Renal pelvis (tissue), 4 donors: ENCODE data around the gene GNAQ. TPM values are rescaled to one million over a fixed set of nuclear protein-coding genes. Genes with fewer than 3 reads are reported as not detected.
A peak's percentile ranks its signal among the peaks of the same experiment; 100 is the strongest.

Experiments used
- DNase-seq: peaks from one replicate; pipeline ENCODE4 v3.0.0-alpha.2; 2013
- polyA plus RNA-seq, 3 donors: library from polyadenylated mRNA; unstranded; fragments of 120-200 nt; gene quantifications; one replicate each; pipeline ENCODE4 v1.2.1, GENCODE V29; 2013; ENCODE audit not compliant: insufficient read length in 3 of 3

GNAQ gene
- polyA plus RNA-seq, 3 donors = 54.6 to 56.0 (median 55.0) TPM

DNA sequence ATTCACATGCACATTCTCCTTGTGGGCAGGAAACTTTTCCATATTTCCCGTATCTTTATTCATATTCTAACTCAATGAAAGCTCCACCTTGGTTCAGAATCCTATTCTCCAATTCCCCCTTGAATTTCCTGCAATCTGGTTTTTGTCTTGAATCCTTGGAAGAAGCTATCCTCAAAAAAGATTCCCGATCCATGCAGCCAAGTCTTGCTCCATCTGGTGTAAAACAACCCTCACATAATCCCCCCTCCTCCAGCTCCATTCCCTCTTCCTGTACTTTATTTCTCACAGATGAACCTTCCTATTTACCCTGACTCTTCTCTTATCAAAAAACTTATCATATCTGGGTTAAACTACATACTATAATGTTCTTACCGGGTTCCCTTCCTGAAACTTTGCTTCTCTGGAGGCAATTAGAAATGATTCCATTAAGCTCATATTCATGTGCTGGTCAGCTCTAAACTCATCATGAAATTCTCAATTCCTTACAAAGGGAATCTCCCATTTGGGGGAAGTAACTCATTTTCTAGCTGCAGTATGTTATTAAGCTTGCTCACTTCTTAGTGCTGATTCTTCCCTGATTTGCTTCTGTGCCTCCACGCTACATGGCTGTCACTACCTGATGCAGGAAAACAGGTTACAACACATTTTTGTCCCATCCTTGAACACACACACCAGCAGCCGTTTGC, 81.7 kb downstream of the GNAQ start:
- no peak for DNase-seq

DNA sequence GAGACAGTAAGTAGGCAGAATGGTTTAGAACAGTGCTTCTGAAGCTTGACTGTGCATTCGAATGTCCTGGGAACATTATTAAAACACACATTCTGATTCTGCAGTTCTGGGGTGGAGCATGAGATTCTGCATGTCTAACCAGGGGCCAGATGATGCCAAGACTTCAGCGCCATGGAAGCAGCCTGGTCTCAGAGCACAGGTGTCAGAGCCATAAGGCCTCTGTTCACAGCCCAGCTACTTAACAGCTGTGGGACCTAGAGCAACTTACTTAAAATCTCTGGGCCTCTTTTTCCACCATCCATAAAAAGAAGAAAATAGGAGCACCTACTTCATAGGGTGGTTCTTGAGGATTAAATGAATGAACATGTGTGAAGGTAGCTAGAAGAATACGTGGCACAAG, 84.0 kb downstream of the GNAQ start:
- no peak for DNase-seq

DNA sequence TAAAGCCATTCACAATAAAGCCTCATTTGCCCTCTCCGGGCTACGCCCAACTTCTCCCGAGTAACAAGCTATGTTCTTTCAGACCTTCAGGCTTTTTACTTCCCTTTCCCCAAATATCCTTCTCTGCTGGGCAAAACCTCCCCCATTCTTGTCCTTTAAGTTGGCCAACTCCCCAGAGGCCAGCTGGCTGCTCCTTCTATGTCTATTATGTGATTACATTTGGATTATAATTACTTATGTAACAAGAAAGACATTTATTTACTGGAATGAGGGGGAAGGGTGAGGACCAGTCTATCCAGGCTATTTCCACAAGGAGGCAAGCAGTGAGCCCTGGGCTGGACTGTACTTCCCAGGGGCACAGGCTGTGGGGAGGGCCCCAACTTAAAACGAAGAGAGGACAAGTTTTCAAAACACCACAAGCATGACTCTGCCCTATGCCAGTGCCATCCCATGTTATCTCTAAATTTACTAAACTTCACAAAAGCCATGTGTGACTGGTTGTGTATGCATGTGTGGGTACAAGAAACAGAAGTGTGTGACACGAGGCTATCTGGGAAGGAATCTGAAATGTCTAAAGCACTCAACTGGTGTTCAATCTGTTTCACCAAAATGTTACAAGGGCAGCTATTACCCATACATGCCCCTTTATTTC, 84.5 kb downstream of the GNAQ start:
- DNase-seq = no peak

DNA sequence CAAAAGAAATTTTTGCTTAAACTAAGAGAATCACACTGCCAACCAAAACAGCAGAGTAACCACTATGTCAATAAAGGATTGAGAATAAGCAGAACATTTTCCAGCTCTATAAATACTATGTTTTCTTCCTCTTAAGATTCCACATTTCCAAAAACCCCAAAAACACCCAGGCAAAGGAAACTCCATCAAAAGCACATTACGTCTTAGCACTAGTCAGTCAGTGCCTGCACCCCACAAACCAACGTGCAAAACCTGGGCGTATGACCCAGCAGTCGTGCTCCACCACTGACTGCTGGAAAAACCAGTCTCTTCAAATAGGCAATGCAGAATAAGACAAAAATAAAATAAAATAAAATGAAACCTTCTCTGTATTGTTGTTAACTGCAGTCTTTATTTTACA, 85.3 kb downstream of the GNAQ start:
- no peak for DNase-seq

DNA sequence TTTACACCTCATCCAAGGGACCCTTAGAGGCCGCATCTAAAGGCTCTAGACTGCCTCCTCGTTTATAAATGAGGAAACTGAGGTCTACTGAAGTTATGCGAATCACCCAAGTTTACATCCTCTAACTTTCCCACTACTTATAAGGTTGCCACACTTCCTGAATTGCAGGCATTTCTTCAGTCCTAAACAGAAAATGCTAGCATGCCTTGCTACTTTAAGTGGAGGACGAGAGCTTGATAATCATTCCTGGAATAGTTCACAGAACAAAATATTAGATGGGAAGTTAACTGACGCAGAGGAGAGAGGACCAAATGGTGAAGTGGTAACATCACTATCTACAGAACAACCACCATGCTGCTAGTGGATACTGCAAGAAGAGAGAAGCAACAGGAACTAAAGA, 85.8 kb downstream of the GNAQ start:
- no peak for DNase-seq

DNA sequence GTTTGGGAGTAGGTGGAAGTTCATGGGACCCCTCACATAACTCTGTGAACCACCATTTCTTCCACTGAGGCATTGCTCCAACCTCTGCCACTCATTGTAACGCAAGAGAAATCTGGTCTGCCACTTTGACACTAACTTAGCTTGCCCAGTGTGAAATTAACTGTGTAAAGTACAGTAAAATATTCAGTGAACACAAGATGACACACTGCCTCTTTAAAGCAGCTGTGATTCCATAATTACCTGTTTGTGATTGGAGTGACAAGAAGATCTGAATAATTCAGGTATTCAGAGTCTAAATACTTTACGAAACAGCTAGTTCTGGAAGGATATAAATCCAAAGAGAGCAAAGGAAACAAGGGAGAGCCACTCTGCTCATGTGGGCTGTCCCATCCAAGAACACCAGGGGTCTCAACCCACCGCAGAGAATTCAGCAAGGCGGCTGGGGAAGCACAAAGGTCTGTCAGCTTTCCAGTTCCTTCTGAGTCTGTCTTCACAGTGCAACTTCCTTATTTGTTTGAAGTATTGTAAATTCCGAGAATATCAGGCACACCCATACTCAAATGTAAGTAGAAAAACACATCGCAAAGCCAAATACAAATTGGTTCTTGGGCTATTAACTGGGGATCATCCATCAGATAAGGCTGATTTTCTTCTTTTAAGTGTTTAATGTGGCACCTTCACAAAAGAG, 86.9 kb downstream of the GNAQ start:
- DNase-seq = no peak

DNA sequence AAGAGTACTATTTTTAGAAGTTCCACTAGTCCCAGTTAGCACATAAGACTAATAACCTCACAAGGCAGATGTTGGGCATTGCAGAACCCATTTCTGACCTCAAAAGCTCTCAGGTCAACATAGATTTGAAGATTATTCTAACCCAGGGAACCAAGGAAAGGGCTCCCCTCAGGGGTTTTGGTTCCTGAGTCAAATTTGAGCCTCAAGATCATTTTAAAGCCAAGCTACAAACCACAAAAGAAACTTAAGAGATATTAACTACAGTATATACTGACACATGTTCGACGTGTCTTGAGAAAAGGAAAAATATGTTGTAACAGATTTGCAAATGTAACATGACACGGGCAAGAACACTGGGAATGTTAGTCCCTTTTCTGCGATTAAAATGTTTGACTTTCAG, 88.6 kb downstream of the GNAQ start:
- no peak for DNase-seq

DNA sequence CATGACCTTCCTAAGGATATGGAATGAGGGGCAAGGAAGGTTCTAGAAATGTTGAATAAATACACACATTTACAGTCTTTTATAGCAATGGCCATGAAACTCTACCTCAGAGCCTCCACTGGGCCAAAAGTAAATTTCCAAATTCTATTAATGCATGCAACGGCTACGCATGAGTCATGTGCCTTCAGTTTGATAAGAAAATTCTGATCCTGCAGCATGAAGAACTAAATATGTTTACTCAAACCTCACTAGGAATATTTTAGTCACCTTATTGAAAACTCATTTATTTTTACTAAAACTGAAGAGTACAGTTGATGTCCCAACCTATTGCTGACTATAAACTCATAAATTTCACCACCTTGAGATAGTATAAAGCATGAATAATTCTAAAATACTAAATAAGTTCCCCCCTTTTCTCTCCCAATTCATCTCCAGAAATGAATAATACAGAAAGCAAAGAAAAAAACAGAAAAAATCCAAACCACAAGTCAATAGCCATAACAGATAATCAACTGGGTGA, 92.4 kb downstream of the GNAQ start:
- no peak for DNase-seq

DNA sequence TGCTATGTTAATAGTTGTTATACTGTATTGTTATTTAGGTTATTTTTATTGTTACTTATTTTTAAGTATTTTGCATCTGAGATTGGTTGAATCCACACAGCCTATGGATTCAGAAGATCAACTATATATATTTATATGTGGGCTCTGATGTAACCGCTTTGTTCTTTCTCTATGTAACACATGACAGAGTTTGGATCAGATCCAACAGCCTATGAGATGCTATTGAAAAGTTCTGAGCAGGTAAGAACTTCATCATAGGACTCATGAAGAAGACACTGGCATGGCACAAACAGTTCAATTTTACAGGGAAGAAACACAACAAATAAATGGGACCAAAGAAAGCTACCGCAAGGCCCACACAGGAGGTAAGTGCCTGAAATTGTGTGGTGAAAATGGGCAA, 93.4 kb downstream of the GNAQ start:
- no peak for DNase-seq

DNA sequence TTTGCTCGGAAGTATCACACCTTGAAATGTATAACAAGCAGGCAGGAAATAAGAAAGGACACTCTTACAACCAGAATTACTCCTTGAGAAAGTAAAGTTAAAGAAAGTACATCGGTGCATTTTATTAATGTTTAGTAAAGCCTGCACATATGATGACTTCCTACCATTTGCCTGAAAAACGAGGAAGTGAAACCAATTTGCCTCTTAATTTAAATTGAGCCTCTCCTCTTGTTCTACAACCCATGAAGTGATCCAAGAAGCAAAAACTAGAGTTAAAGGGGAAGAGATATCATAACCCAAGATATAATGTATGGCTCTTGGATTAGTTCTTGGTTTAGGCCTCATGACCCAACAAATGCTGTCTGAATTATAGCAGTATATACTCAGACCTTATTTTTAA, 95.6 kb downstream of the GNAQ start:
- no peak for DNase-seq

DNA sequence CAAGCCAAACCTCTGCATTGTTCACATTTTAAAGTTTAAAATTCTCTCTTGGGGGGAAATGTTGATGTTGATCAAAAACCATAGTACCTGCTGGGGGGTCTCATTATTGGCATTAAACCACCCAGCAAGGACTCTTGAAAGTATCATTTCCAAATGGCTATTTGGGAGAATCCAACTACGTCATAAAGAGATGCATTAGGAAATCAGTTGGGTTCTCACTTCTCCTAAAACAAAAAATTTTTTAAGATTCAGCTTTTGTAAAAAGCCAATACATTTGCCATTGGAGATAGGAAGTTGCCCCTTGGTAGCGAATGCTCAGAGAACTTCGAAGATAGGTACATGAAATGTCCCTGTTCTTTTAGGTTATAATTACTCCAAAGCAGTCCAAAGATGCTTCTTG, 96.4 kb downstream of the GNAQ start:
- DNase-seq = no peak

DNA sequence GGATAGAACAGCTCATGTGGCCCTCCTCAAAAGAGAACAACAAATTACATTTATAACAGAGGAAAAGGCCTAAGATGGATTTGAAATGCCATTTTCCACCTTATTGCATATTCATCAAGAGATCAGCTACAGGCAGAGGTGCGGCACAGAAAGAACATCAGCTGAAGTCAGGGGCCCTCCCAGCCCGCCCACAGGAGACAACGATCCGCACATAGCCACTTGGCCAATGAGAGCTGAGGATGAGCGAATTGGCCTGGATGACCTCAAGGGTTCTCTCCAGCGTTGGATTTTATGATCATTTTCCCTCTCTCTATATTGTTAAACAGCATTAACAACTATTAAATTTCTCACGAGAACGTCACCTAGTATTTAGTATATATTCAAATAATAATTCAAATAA, 97.6 kb downstream of the GNAQ start:
- no peak for DNase-seq

DNA sequence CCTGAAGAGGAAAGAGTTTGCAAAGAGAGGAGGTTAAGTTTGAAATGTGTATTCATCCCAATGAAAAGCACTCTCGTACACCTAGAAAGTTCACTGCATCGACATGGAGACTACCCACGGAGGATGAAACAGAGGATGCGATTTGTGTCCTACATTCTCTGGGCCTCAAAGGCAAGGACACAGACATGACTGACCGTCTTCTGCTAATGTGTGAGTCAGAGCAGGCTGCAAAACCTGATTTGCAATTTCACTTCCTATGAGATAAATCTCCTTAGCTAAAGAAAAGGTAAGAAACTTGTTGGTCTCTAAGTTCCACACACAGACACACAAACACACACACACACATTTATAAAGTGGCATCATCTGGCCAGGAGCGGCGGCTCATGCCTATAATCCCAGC, 98.6 kb downstream of the GNAQ start:
- DNase-seq = no peak

DNA sequence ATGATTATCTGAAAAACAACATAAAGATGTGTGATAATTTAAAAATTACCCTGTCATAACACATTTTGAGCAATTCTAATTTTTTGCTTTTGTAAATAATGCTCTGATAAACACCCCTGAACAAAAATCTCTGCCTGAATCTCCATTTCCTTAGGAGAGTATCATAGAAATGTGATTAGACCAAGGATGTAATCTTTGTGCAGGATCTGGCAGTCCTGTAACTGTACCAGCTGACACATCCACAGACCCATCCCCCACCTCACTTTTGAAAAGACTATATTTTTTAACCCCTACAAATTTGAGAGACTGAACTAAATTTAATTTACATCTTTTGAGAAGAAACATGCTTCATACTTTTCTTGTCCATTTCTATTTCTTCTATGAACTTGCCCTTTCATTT, 101.7 kb downstream of the GNAQ start:
- no peak for DNase-seq

DNA sequence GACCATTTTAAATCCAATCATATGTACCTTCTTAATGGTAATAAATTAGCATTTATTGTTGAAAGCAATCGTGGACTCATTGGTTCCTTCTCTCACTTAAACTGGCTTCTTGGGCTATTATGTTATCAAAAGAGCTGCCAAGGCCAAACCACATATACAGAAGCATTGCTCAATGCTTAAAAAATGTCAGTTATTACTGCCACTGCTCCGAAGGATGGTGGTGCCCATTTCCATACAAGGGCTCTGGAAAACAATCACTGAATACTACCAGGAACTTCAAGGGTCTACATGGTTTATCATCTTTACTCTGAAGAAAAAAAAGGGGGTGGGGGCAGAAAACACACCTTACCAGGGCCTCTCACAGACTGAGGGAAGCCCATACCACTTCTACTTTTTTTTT, 104.3 kb downstream of the GNAQ start:
- DNase-seq = no peak

DNA sequence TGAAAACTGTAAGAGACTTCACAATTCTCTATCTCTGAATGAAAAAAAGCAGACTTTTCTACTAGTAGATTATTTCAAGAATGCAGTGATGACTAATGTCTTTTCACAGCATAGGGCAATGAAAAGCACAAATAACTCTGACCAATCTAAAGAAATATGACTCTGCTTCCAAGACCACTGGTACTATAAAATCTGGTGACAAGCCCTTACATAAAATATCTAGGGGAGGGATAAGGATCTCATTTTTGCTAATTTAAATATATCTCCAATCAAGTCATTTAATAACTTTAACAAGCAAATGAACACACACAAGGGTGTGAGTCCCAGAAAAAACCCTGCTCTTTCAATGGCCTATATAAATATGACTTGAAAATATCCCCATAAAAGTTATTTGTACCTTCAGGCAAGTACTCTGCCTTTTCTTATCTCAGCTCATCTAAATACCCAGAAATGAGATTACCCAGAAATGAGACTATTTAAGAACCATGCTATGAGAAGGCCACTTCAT, 105.2 kb downstream of the GNAQ start:
- peak; percentile 5 for DNase-seq

DNA sequence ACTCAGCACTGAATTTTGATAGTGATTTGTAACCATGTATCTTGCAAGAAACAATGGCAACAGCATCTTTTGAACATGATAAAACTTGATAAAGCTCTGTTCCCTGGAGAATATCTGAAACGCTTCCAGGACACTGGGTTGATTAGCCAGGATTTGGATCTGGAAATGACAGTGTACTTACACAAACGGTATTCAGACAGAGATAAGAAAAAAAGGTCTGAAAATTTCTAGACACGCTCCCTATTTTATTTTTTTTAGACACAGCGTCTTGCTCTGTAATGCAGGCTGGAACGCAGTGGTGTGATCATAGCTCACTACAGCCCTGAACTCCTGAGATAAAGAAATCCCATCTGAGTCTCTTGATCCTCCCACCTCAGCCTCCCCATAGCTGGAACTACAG, 109.0 kb downstream of the GNAQ start:
- DNase-seq = no peak

DNA sequence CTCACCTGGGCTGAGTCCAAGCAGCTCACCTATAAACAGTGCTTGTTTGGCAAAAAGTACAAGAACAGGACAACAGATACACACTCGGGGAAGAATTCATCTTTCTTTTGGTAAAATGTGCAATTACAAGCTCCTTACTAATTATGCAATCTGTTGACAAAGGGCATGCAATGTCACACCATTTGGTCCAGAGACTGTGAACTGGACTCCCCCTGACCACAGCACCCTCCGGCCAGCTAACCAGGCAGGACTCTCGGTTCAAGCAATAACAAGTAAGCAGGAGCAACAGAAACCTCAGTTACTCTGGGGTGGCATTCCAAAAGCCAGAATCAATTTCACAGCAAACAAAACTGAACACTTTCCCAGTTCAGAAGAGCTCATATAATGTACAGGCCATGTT, 113.8 kb downstream of the GNAQ start:
- no peak for DNase-seq

DNA sequence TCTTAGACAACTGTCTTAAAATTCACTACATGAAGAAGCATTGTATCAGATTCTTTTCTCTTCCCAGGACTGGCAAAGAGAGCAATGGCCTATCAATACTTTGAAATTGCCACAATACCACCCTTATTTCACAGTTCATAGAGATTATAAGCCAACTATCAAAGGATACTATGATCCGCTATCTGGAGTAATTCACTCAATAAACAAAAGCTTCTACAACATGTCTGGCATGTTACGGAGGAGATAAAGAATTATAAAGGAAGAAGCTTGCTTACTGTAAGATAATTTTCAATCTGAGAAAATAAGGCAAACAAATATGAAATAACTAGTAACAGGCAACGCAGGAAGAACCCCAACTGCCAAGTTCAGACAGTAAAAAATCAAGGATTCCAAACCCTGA, 114.8 kb downstream of the GNAQ start:
- DNase-seq = no peak

DNA sequence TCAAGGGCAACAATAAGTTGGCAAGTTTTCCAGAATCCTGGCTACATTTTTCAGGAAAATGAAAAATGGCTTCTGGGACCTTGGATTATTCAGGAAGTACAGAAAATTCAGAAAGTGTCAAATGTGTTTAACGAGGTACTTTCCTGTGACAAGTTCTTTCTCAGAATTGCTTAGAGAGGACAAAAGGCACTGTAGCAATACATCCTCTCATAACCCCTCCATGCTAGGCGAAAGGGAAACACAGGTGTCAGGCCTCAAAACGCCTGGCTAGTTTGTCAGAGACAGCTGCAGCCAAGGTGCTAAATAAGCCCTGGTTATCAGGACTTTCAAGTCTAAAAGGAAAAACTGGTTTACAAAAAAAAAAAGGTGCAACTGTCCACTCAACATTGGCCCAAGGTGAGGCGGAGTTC, 115.2 kb downstream of the GNAQ start:
- no peak for DNase-seq

DNA sequence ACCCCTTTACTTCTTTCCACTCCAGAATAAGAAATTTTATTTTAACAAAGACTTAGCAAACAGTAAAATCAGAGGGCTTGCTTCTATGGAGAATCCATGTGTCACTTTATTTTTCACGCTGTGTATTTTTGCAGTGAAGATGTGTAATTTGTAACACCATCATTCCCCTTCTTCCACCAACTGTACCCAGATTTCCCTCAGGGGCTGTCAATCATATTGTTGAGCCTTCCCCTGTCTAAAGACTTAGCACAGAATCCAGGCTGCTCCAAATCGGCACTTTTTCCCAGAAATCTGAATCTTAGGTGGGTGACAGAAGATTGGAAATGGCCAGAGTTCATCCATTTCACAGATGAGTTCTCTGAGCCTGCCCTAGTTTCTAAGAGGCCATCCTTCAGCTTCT, 115.9 kb downstream of the GNAQ start:
- no peak for DNase-seq

DNA sequence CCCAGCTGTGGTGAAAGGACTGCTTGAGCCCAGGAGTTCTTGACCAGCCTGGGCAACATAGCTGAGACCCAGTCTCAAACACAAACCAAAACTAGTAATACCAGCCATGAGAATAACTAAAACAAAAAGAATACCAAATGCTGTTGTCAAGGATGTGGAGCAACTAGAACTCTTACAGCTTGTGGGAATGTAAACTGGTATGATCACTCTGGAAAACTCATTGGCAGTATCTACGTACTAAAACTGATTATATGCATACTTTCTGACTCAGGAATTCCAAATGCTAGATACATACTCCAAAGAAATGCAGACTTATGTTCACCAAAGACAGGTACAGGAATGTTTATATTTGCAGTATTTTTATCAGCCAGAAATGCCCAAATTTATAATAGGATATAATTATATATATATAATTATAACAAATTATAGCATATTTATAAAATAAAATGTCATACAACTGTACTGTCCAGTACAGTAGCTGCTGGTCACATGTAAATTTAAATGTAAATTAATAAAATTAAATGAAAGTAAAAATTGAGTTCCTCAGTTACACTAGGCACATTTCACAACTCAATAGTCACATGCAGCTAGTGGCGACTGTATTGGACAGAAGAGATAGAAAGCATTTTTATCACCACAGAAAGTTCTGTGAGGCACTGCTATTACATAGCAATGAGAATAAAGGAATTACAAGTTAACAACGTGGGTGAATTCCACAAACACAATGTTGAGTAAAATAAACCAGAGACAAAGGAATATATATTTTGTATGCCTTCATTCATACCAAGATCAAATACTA, 118.5 kb downstream of the GNAQ start:
- no peak for DNase-seq
